KMS-11 (cell line): ENCODE measurements around the gene PDGFA.

Source experiments
- H2AFZ ChIP-seq: fragments of 200-600 bp; sonication (generic); 2 replicates; pipeline ENCODE4 v1.6.1; 2016; ENCODE audit warnings: antibody characterized with exemption, mixed run types, low read depth
- H3K27ac ChIP-seq: fragments of 200-600 bp; sonication (generic); 2 replicates; pipeline ENCODE4 v1.6.1; 2016; ENCODE audit warnings: mild to moderate bottlenecking, mixed run types
- H3K27me3 ChIP-seq: fragments of 200-600 bp; sonication (generic); 2 replicates; pipeline ENCODE4 v1.6.1; 2017; ENCODE audit warnings: mild to moderate bottlenecking, low read depth, mixed run types, moderate library complexity; ENCODE audit not compliant: insufficient read depth
- H3K36me3 ChIP-seq: fragments of 200-600 bp; sonication (generic); 2 replicates; pipeline ENCODE4 v1.6.1; 2017; ENCODE audit warnings: mild to moderate bottlenecking, mixed run types; ENCODE audit not compliant: insufficient read depth
- H3K4me1 ChIP-seq: fragments of 200-600 bp; sonication (generic); 2 replicates; pipeline ENCODE4 v1.6.1; 2016; ENCODE audit warnings: mild to moderate bottlenecking, low read depth, mixed run types; ENCODE audit not compliant: poor library complexity, severe bottlenecking
- H3K4me2 ChIP-seq: fragments of 200-600 bp; sonication (generic); 2 replicates; pipeline ENCODE4 v1.7.0; 2016; ENCODE audit warnings: mild to moderate bottlenecking, mixed run types
- H3K4me3 ChIP-seq: fragments of 200-600 bp; sonication (generic); IDR thresholded peaks from 2 replicates; pipeline ENCODE4 v1.6.1; 2017; ENCODE audit warnings: low read depth, low read length, mixed read lengths; ENCODE audit not compliant: insufficient read depth
- H3K79me2 ChIP-seq: fragments of 200-600 bp; sonication (generic); 2 replicates; pipeline ENCODE4 v1.6.1; 2016; ENCODE audit warnings: low read depth, mixed run types; ENCODE audit not compliant: insufficient read depth
- H3K9ac ChIP-seq: fragments of 200-600 bp; sonication (generic); 2 replicates; pipeline ENCODE4 v1.6.1; 2016; ENCODE audit warnings: mild to moderate bottlenecking, mixed run types
- H4K20me1 ChIP-seq: fragments of 200-600 bp; sonication (generic); 2 replicates; pipeline ENCODE4 v1.6.1; 2016; ENCODE audit warnings: mild to moderate bottlenecking, mixed run types; ENCODE audit not compliant: insufficient read depth
- TF ChIP-seq, protein P1 (sequence below): fragments of 200-600 bp; sonication (generic); conservative IDR thresholded peaks from 2 replicates; pipeline ENCODE4 v1.6.1; 2017; ENCODE audit warnings: low read depth, mild to moderate bottlenecking, antibody characterized with exemption, low read length, moderate library complexity, mixed read lengths

PDGFA gene

GRCh38 chr7:468681-469562, 50.7 kb downstream of the PDGFA start:
- H2AFZ ChIP-seq, result no peak overlapping the region
- H3K4me3 ChIP-seq, result no peak overlapping the region
- H3K27ac ChIP-seq, result no peak overlapping the region

GRCh38 chr7:467856-468545, 51.6 kb downstream of the PDGFA start:
- no peak overlapping the region for H3K27ac ChIP-seq
- no peaks in the 10 kb centered on the region for H3K4me1 ChIP-seq
- no peak overlapping the region for H3K4me3 ChIP-seq
- peaks cover 6% of the 10 kb centered on the region; the same call in 1 of the 2 replicates for H3K27me3 ChIP-seq
- no peaks in the 10 kb centered on the region for H3K36me3 ChIP-seq
- H3K9ac ChIP-seq, result no peak overlapping the region
- H3K4me2 ChIP-seq, result no peak overlapping the region
- H4K20me1 ChIP-seq, result no peaks in the 10 kb centered on the region
- TF ChIP-seq, protein P1, sequence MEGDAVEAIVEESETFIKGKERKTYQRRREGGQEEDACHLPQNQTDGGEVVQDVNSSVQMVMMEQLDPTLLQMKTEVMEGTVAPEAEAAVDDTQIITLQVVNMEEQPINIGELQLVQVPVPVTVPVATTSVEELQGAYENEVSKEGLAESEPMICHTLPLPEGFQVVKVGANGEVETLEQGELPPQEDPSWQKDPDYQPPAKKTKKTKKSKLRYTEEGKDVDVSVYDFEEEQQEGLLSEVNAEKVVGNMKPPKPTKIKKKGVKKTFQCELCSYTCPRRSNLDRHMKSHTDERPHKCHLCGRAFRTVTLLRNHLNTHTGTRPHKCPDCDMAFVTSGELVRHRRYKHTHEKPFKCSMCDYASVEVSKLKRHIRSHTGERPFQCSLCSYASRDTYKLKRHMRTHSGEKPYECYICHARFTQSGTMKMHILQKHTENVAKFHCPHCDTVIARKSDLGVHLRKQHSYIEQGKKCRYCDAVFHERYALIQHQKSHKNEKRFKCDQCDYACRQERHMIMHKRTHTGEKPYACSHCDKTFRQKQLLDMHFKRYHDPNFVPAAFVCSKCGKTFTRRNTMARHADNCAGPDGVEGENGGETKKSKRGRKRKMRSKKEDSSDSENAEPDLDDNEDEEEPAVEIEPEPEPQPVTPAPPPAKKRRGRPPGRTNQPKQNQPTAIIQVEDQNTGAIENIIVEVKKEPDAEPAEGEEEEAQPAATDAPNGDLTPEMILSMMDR, result no peak
- H3K79me2 ChIP-seq, result no peaks in the 10 kb centered on the region
- H2AFZ ChIP-seq, result no peak overlapping the region

More at GRCh38 chr7:468681-469562, 50.7 kb downstream of the PDGFA start:
- H4K20me1 ChIP-seq, result no peaks in the 10 kb centered on the region
- H3K79me2 ChIP-seq, result no peaks in the 10 kb centered on the region
- H3K4me2 ChIP-seq, result no peak overlapping the region
- H3K9ac ChIP-seq, result no peak overlapping the region
- H3K36me3 ChIP-seq, result no peaks in the 10 kb centered on the region
- no peaks in the 10 kb centered on the region for H3K4me1 ChIP-seq
- H3K27me3 ChIP-seq, result peaks cover 6% of the 10 kb centered on the region; the same call in 1 of the 2 replicates
- TF ChIP-seq, protein P1, result no peak

DNA sequence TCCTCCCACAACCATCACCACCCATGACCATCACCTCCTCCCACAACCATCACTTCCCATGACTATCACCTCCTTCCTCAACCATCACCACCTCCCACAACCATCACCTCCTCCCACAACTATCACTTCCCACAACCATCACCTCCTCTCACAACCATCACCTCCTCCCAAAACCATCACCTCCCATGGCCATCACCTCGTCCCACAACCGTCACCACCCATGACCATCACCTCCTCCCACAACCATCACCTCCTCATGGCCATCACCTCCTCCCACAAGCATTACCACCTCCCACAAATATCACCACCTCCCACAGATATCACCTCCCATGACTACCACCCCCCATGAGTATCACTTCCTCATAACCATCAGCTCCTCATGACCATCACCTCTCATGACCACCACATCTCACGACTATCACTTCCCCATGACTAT, 52.2 kb downstream of the PDGFA start:
- Histone ChIP-seq H3K4me1 (no peaks in the 10 kb centered on the region), H3K4me2 (no peak overlapping the region), H3K36me3 (no peaks in the 10 kb centered on the region), H3K79me2 (no peaks in the 10 kb centered on the region), H2AFZ (no peak overlapping the region), H3K27me3 (peaks cover 6% of the 10 kb centered on the region; the same call in 1 of the 2 replicates), H3K4me3 (no peak overlapping the region), H3K9ac (no peak overlapping the region), H3K27ac (no peak overlapping the region), H4K20me1 (no peaks in the 10 kb centered on the region)
- TF ChIP-seq, protein P1, result no peak

DNA sequence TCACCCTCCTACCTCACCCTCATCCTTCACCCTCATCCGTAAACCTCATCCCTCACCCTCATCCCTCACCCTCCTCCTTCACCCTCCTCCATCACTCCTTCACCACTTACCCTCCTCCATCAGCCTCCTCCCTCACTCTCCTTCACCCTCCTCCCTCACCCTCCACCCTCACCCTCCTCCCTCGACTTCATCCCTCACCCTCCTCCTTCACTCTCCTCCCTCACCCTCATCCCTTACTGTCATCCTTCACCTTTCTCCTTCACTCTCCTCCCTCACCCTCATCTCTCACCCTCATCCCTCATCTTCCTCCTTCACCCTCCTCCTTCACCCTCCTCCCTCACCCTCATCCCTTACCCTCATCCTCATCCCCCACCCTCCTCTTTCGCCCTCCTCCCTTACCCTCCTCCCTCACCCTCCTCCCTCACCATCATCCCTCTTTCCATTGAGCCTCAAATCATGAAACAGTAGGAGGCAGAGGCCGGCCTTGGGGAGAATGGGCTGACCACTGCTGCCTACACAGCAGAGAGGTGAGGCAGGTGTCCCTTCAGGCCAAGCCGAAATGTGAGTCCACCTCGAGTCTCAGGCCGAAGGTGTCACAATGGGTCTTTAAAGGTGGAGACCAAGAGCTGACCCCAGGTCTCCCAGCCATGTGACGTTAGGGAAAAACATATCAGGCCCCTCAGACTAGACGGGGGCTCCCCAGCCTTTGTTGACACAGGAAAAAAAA, 53.0 kb downstream of the PDGFA start:
- no peak overlapping the region for H3K4me2 ChIP-seq
- H3K4me3 ChIP-seq, result no peak overlapping the region
- no peaks in the 10 kb centered on the region; the same call in 1 of the 2 replicates for H3K27me3 ChIP-seq
- H3K36me3 ChIP-seq, result no peaks in the 10 kb centered on the region
- no peak overlapping the region for H3K27ac ChIP-seq
- H2AFZ ChIP-seq, result no peak overlapping the region
- H3K4me1 ChIP-seq, result no peaks in the 10 kb centered on the region
- no peaks in the 10 kb centered on the region for H3K79me2 ChIP-seq
- no peak overlapping the region for H3K9ac ChIP-seq
- TF ChIP-seq, protein P1, result no peak
- H4K20me1 ChIP-seq, result no peaks in the 10 kb centered on the region
